Ectodermal cell (in vitro differentiated cells): ENCODE data around the gene PAF1.

Experiments used
- H3K27ac ChIP-seq: 2 replicates; pipeline ENCODE4 v1.7.0; 2013; ENCODE audit warnings: mild to moderate bottlenecking, low read depth, low read length; ENCODE audit not compliant: insufficient read depth, poor library complexity, severe bottlenecking
- H3K27me3 ChIP-seq: 2 replicates; pipeline ENCODE4 v1.7.0; 2013; ENCODE audit warnings: mild to moderate bottlenecking, low read length; ENCODE audit not compliant: insufficient read depth, control insufficient read depth, poor library complexity, severe bottlenecking
- H3K36me3 ChIP-seq: one replicate; pipeline ENCODE4 v1.7.0; 2013; ENCODE audit warnings: low read length; ENCODE audit not compliant: control insufficient read depth, insufficient read depth
- H3K4me1 ChIP-seq: one replicate; pipeline ENCODE4 v1.7.0; 2013; ENCODE audit warnings: low read length; ENCODE audit not compliant: control insufficient read depth, insufficient read depth
- H3K4me3 ChIP-seq: 2 replicates; pipeline ENCODE4 v1.7.0; 2013; ENCODE audit warnings: low read depth, low read length, control low read depth; ENCODE audit not compliant: insufficient read depth
- H3K9me3 ChIP-seq: 2 replicates; pipeline ENCODE4 v1.7.0; 2013; ENCODE audit warnings: mild to moderate bottlenecking, low read length, moderate library complexity; ENCODE audit not compliant: control insufficient read depth
- WGBS, 2 experiments: methylation state at CpG; one replicate each; pipeline ENCODE4 v1.1.7; 2013; ENCODE audit warnings: missing lambda C conversion rate in 2 of 2; 5-methylcytosine and 5-hydroxymethylcytosine counted together

PAF1 gene

DNA sequence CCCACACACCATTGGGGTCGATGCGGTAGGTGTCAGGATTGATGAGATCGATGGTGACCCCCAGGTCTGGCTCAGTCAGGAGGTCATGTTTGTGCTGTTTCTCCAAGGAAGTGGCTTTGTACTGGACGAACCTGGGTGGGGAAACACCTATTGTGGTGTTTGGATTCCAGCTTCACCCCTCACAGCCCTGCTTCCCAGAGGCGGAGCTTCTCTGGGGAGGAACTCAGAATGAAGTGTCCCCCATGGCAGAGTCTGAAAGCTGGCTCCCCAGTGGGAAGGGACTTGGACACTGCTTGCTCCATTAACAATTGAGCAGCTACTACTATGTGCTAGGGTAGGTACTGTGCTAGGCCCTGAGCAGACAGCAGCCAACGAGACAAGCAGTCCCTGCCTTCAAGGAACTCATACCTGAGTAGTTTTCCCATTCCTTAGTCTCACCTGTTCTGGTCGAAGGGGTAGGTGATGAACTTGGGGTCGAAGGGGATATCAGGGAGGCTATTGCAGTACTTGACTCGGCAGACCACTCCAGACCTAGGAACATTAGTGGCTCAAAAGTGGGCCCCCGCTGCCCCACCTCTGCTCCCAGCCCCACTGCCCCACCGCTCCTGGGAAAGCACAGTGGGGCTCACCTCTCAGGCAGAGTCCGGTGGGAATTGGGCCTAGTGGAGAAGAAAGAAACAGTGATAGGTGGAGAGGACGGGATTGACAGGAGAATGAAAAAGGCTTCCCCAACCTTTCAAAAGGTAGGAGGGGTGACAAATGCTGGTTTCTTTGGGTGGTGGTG, 1.1 kb downstream of the PAF1 start:
- peaks cover 34% of the 10 kb centered on the region for H3K36me3 ChIP-seq
- peak overlapping the region; percentile 97 for H3K4me3 ChIP-seq
- 78 to 82% methylated on average over 13 of the region's 13 CpGs for WGBS, 2 experiments
- no peaks in the 10 kb centered on the region for H3K9me3 ChIP-seq
- H3K27ac ChIP-seq: no peak overlapping the region
- peaks cover 4% of the 10 kb centered on the region for H3K4me1 ChIP-seq
- no peaks in the 10 kb centered on the region for H3K27me3 ChIP-seq

DNA sequence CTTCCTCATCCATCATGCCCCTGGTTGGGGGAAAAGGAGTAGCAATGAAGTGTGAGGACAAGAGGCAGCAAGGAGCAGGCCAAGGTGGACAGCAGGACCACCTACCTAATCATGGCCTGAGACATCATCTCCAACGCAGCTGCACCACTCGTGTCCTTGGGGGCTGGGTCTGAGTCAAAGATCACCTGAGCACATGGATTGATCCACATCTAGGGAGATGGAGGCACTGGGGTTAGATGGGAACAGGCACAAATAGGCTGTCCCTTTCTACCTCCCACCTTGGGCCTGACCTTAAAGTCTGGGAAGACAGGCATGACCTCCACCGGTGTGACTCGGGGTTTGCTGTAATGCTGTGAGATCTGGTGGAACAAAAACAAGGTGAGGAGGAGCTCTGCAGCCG, 2.2 kb downstream of the PAF1 start:
- peaks cover 34% of the 10 kb centered on the region for H3K36me3 ChIP-seq
- no peaks in the 10 kb centered on the region for H3K27me3 ChIP-seq
- H3K27ac ChIP-seq: no peak overlapping the region
- H3K4me3 ChIP-seq: no peak overlapping the region
- no peaks in the 10 kb centered on the region for H3K9me3 ChIP-seq
- WGBS, 2 experiments: 93 to 95% methylated on average over 5 of the region's 5 CpGs
- peaks cover 4% of the 10 kb centered on the region for H3K4me1 ChIP-seq

DNA sequence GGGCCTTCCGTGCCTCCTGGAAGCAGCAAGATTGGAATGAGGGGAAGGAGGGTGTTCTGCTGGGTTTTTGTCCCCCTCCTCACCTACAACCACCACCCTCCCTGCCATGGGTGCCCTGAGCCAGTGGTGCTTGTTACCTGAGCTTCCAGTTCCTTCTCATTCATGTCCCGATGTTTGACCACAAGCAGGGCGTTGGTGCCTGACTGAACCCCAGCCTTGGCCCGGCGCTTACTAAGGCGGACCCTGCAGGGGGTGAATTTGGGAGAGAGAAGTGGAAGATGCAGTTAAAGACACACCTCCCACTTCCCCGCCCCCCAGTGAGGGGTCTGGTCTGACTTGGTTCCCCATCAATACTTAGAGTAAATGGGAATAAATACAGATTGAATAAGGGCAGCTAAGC, 4.3 kb downstream of the PAF1 start:
- H3K9me3 ChIP-seq: no peaks in the 10 kb centered on the region
- WGBS, 2 experiments: 94 to 97% methylated on average over 6 to 7 of the region's 7 CpGs
- no peak overlapping the region for H3K27ac ChIP-seq
- no peaks in the 10 kb centered on the region for H3K27me3 ChIP-seq
- no peak overlapping the region for H3K4me3 ChIP-seq
- no peaks in the 10 kb centered on the region for H3K4me1 ChIP-seq
- peaks cover 41% of the 10 kb centered on the region for H3K36me3 ChIP-seq

DNA sequence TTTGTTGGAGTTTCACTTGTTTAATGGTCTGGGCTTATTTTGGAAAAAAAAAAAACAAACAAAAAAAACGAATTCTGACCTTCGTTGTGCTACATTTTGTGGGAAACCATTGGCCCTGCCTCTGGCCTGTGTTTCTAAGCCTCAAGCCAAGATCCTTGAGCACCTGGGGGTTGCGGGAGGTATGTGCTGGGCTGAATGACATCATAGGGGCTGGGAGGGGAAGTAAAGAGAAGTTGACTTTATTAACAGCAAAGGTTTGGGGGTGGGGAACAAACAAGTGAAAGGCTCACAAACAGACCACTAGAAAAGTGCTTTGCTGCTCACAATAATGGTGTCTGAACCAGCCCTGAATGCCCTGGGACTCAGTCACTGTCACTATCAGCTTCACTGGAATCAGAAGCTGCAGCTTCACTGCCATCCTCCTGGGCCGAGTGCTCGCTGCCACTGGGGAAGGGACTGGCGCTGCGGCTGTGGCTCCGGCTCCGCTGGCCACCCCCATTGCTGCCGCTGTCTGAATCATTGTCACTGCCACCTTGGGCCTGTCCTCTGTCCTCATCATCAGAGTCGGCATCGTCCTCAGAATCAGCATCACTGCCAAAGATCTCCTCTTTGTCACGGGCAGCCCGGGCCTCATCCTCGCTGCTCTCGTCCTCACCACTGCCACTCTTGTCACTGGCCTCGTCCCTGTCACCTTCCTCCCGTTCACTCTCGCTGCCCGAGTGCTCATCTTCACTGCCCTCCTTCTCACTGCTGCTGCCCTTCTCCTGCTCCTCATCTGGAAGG, 5.1 kb downstream of the PAF1 start:
- Histone ChIP-seq H3K36me3 (peaks cover 46% of the 10 kb centered on the region), H3K27ac (no peak overlapping the region)

DNA sequence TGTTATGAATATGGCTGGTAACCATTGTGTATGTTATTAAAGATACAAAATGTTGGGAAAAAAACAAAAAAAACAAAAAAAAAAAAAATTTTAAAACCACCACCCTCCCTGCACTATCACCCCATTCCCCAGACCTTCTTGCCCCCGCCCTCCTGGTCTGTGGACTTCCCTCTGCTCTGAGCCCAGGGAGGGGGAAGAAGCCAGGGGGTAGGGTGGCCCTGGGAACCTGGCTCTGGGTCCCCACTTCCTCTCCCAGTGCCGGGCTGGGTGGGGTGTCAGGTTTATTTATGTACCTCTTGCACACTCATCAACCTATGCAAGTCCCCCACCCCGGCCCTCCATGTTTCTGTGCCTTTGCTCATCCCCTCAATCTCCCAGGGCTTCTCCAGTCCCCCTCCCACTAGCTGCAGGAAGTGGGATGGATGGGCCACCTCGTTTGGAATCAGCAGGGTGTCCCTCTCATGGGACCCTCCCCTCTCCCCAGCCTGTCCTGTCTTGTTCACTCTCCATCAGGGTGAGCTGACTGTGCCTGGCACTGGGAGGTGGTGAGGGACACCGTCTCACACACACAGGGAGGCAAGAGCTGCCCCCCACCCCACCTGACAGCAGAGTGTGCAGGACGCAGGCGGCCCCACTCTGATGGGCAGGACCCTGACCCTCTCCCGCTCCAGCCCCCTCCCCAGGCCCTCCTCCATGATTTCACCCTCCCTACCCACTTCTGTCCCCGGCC, 5.9 kb downstream of the PAF1 start:
- WGBS, 2 experiments: 78 to 88% methylated on average over 9 of the region's 9 CpGs
- Histone ChIP-seq H3K27ac (no peak overlapping the region), H3K27me3 (no peaks in the 10 kb centered on the region), H3K4me3 (no peak overlapping the region), H3K9me3 (no peaks in the 10 kb centered on the region), H3K4me1 (no peaks in the 10 kb centered on the region), H3K36me3 (peaks cover 53% of the 10 kb centered on the region)

More for the DNA sequence above, 5.1 kb downstream of the PAF1 start:
- Histone ChIP-seq H3K9me3 (no peaks in the 10 kb centered on the region), H3K27me3 (no peaks in the 10 kb centered on the region), H3K4me3 (no peak overlapping the region), H3K4me1 (no peaks in the 10 kb centered on the region)
- WGBS, 2 experiments: 91 to 93% methylated on average over 20 of the region's 20 CpGs

DNA sequence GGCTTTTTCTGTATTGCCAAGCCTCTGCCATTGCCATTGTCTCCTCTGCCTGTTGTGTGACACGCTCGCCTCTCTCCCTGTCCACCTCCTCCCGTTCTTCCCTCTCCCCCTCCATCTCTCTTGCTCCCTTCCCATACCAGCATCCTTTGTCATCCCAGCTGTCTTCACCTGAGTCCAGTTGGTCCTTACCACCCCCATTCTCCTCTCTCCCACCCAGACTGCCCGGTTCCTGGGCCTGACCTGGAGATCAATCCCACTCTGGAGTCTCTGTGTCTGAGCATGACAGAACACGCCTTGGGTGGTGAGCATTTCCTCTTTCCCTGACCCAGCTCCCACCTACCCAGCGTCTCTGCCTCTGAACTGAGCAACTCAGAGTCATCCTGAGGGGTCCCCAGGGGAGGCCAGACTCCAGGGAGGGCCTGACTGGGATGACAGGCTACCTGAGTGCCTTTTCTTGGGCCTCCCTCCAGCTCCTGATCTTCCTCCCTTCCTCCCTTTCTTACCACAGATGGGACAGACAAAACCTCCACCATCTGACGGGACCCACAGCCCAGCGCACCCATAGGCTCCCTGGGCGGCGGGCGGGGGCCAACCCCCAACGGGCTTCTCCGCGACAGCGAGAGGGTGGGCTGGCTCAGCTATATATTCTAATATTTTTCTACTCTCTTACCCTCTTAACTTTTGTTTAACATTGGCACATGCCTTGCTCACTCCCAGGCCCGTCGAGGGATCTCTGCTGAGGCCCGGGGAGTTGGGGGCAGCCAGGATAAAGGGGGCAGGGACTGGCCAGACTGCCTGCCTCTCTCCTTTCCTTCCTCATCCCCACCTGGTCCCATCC, 7.7 kb downstream of the PAF1 start:
- 92 to 93% methylated on average over 18 of the region's 18 CpGs for WGBS, 2 experiments
- Histone ChIP-seq H3K9me3 (no peaks in the 10 kb centered on the region), H3K27ac (no peak overlapping the region), H3K27me3 (no peaks in the 10 kb centered on the region), H3K4me1 (no peaks in the 10 kb centered on the region), H3K4me3 (no peak overlapping the region), H3K36me3 (peaks cover 56% of the 10 kb centered on the region)

DNA sequence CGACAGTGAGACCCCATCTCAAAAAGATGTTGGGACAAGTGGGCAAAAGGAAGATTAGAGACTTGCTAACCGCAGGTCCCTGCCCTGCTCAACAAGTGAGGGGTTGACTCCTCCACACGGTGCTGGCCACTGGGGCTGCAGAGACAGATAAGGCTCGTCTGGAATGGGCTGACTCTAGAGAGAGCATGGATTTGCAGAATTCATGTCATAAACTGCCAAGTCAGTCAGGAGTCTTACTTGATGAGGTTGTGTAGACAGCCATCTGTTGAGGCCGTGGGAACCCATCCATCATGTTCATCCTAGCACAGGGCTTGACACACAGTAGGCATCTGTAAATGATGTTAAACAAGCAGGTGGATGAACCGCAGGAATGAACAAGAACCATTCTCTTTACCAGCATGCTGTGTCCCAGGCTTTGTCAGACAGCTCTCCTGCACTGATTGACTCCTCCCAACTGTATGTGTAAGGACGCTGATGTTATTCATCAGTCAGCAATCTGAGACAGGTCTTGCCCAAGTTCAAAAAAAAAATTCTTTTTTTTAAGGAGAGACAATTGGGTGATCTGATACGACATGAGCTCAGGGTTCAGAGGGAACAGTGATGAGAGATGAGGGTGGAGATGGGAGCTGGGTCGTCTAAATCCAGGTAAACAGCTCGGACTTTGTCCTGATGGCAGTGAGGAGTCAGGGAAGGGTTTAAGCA, 8.8 kb downstream of the PAF1 start:
- Histone ChIP-seq H3K9me3 (no peaks in the 10 kb centered on the region), H3K27me3 (no peaks in the 10 kb centered on the region), H3K4me3 (no peak overlapping the region), H3K27ac (no peak overlapping the region), H3K36me3 (peaks cover 61% of the 10 kb centered on the region), H3K4me1 (no peaks in the 10 kb centered on the region)
- WGBS, 2 experiments: 93 to 94% methylated on average over 10 of the region's 10 CpGs

DNA sequence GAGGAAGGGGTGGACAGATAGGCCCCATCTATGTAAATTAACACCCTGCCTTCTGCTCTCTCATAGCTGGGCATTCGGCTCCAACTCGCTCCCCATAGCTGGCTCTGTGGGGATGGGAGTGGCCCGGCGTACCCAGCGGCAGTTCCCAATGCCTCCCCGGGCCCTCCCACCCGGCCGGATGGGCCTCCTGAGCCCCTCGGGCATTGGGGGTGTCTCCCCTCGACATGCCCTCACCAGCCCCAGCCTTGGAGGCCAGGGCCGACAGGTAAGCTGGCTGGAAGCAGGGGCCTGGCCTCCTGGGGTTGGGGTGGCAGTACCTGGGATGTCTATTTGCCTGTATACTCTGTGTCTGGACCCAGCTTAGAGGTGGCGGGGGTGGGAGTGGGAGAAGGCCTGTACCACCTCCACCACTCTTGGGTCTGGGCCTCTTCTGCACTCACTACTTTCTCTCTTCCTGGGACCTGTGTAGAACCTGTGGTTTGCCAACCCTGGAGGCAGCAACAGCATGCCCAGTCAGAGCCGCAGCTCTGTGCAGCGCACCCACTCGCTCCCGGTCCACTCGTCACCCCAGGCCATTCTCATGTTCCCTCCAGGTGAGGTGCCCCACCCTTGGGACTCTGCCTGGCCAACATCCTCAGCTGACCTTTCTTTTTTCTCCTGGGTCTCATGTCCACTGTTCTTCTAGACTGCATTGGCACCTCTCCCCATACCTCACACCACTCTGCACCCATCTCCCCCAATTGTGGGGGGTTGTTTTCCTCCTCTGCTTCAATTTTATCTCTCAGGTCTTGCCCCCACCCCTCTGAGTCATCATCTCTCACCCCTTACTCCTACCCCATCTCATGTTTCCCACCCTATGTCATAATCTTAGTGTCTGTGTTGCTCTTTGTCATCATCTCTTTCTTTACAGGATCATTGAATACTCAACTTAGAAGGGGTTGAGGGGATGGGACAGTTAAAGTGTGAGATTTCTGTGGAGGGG, 10.1 kb downstream of the PAF1 start:
- no peaks in the 10 kb centered on the region for H3K9me3 ChIP-seq
- H3K36me3 ChIP-seq: peaks cover 67% of the 10 kb centered on the region
- WGBS, 2 experiments: 94 to 96% methylated on average over 17 of the region's 17 CpGs

More for the DNA sequence above, 10.1 kb downstream of the PAF1 start:
- Histone ChIP-seq H3K4me1 (no peaks in the 10 kb centered on the region), H3K4me3 (no peak overlapping the region), H3K27me3 (no peaks in the 10 kb centered on the region), H3K27ac (no peak overlapping the region)
